IPS-11a (cell line): ENCODE data around the gene PDE9A.

Experiments used
- H3K4me3 ChIP-seq: one replicate; pipeline ENCODE4 v1.5.1; 2013; ENCODE audit warnings: low read depth, low read length, control low read depth

Gene PDE9A

DNA sequence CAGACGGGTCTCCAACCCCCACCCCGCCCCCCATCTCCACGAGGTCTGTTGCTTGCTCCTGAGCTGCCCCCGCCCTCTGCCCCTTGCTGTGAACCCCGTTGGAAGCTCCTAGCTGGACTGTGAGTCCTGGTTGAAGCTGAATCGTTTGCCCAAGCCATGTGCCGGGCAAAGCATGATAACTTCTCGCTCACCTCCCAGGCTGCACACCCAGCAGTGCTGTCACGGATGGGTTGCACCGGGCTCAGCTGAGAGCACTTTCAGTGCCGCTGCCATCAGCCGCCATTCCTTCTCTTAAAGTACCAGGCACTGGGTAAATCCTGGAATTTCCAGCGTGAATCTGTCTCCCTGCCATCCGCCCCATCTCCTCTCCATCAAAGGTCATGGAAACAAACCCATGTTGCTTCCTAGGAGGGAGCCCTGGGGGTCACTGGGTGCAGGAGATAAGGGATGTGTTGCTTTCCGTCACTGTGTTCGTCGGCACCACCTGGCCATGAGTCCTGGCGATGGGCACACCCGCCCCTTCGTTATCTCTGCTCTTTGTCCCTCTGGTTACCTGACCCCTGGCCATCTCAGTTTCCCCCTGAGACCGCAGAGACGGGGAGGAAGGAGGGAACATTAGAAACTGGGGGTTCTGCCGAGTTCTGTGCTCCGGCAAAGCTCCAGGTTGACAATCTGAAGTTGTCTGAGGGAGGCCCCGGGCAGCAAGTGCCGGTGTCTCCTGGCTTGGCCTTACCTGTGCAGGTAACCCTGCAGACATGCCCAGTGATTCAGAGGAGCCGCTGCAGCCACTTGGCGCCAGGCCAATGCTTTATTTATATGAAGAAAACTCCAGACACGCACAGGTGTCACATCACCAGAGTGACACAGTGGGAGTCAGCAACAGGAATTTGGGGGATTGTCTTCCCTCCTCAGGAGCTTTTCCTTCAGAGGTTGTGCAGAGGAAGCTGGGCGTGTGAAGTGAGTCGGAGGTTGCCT is 2.7 kb downstream of the PDE9A start:
- H3K4me3 ChIP-seq, result no peak overlapping the region

DNA sequence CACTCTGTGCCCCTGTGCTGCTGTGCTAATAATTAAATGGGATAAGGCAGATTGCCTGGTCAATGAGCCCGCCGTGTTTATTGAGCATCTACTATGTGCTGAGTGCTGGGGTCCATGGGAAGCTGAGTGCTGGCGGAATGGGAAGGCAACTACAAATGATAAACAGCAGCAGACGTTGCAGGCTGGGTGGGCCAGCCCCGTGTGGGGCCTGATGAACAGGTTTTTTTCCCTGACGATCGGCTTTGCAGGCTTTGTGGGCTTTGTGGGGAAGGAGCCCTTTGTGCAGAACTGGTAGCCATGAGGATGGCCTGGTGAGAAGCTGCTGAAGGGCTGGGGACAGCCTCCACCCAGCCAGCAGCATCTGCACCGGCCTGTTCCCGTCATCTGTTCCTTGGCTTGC is 3.5 kb downstream of the PDE9A start:
- H3K4me3 ChIP-seq, result no peak overlapping the region

DNA sequence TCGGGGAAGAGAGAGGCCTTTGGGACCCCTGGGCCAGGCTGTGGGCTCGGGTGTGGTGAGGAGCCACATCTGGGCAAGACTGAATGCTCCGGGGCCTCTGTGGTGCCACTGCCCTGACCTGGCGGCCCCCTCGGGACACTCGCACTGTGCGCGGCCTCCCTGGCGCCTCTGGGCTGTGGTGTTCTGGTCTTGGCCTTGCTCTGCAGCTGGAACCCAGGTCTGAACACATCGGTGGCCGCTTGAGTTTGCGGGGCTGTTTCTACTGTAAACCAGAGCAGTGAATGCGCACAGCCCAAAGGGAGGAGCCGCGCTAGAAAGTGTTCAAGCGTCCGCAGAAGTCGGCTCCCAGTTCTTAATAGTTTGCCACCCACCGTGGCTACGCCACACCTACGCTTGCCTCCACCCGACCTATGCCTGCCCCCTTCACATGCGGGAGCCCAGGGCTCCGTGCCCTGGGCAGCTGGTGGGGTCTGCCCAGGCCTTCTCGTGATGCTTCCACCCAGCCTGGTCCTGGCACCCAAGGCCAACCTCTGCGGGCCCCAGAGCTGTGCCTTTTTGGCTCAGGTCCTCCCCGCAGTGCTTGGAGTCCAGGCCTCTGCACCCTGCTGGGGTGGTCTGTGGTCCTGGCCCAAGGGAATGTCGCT is 4.4 kb downstream of the PDE9A start:
- no peak overlapping the region for H3K4me3 ChIP-seq

DNA sequence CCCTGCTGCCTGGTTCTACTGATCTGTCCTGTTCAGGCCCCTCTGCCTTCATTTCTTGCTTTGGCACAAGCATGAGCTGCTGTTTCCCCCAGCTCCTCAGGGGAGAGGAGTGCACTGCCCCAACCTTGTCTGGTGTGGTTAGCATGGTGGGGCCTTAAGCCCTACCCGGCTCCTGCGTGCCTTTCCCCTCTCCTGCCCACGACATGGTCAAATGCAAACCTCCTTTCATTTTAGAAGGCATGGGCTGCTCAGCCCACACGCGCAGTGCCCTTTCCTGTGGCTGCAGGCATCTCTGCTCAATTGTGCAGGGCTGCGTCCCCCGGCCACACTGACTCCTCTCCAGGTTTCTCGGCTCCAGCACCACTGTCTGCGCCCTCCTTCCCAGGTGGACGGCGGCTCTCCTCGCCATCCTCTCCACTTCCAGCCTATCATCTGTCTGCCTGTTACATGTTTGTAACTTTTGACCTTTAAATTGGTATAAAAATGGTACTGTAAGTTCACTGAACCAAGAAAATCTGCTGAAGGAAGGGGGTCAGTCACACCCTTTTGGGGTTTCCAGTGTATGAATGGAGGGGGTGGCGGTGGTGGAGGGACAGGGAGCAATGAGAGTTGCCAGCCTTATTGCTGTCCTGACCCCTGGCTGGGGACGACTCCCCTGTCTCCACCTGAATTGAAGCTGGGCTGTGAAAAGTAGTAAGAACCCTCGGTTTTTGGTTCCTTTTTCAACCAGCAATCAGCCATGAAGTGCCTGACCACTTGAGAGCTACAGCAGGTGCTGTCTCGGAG is 5.1 kb downstream of the PDE9A start:
- H3K4me3 ChIP-seq, result no peak overlapping the region

- H3K4me3 ChIP-seq, result no peak overlapping the region
These were observed 6.1 kb downstream of the PDE9A start for GRCh38 chr21:42659416-42660117.

DNA sequence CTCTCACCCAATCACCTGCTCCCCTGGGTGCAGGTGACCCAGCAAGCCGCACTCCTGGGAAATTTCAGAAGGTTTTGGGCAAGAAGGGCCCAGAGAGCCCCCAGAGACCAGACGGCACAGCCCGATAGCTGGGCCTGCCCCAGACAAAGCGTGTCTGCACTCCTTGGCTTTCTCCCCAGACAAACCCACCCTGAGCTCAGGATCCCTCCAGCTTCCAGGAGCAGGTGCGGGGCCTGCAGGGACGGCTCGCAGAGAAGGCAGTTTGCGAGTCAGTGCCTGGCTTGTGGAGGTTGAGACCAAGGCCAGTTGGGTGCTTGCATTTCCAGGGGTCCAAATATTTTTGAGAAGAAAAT is 6.7 kb downstream of the PDE9A start:
- no peak overlapping the region for H3K4me3 ChIP-seq

- H3K4me3 ChIP-seq, result no peak overlapping the region
These were observed 8.4 kb downstream of the PDE9A start for GRCh38 chr21:42661688-42662429.

- H3K4me3 ChIP-seq, result no peak overlapping the region
These were observed 9.2 kb downstream of the PDE9A start for GRCh38 chr21:42662430-42663199.

DNA sequence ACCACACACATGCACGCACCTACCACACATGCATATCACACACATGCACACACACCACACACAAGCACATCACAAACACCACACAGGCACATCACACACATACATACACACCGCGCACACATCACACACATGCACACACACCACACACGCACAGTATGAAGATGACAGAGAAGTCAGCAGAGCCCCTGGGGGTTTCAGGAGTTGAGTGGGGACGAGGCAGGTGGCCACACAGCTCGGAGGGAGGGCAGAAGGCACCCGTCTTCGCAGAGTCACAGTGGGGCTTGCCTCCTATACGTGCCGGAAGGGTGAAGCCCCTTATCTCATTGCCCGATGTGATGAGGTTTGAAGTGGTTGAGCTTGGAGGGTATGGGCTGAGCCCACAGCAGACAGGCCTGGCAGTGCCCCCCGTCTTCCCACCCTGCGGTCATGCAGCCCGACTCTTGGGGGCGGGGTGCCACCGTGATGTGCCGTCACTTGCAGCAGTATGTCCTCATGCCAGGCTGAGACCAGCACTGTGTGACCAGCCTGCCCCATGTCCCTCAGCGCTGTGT is 9.9 kb downstream of the PDE9A start:
- no peak overlapping the region for H3K4me3 ChIP-seq

DNA sequence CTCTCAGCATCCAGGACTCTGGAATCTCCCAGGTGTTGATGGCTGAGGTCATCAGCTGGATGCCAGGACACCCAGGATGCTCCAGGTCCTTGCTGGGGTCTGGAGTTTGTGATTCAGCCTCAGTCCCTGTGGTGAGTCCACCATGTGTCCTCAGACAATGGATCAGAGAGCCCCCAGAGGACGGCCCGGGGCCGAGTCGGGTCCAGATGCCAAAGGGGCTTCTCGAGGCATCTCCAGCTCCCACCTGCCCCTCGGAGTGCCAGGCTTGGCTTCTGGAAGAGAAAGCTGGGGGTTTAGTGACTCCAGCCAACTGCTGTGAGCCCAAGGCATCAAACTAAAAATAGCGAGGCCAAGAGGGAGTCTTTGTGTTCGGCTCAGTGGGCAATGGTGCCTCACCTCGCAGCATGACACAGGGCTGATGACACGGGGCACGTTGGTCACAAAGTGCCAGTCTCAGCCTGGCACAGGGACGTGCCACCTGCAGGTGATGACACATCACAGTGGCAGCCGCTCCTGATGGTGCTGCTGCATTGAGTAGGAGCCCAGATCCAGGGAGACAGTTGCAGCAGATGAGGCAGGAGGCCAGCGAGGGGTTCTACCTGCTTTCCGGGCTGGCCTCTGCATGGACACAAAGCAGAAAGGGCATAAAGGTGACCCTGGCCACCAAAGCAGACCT is 10.6 kb downstream of the PDE9A start:
- H3K4me3 ChIP-seq, result no peak overlapping the region

GRCh38 chr21:42664614-42665013 is 11.2 kb downstream of the PDE9A start:
- H3K4me3 ChIP-seq, result no peak overlapping the region

- no peak overlapping the region for H3K4me3 ChIP-seq
These were observed 11.6 kb downstream of the PDE9A start for GRCh38 chr21:42665026-42665425.

GRCh38 chr21:42665484-42665883 is 12.1 kb downstream of the PDE9A start:
- no peak overlapping the region for H3K4me3 ChIP-seq

DNA sequence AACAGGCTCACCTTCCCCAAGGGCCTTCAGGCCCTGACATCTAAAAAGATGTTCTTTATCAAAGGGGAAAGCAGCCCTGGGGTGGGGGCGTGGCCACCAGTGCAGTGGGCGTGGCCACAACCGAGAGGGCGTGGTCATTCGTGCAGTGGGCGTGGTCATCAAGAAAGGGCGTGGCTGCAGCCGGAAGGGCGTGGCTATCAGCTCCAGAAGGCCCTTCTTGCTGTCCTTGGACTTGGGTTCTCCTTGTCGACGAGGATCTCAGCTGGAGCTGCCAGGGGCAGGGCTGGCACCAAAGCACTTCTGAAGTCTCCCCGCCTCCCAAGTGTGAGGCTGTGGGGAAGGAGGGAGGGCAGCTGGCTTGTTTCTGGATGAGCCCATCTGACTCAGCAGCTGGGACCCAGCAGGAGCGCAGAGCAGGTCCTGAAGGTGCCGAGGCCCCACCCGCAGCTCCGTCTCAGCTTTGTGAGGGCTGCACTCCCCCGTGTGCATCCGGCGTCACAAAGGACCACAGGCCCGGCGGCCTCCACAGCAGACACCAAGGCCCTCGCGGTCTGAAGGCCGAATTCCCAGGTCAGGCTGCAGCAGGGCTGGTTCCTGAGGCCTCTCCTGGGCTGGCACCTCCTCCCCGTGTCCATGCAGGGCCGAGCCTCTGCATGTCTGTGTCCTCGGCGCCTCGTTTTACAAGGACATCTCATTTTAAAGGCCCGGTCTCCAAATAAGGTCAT is 12.8 kb downstream of the PDE9A start:
- H3K4me3 ChIP-seq, result no peak overlapping the region

DNA sequence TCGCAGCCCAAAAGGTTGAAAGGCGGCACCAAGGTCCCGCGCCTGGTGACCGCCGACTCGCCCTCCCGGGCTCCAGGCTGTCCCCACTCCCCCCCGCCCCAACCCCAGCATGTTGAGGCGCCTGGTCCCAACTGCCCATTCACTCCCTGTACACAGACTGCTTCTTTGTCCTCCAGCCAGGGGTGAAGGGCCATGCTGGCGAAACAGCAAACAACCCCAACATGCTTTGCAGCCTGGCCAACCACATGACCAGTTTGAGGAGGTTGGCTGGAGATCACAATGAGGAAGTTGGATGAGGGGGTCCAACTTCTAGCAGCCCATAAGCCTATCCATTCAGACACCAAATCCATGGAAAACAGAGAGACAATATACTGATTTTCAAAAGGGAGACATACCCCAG is 13.5 kb downstream of the PDE9A start:
- no peak overlapping the region for H3K4me3 ChIP-seq

DNA sequence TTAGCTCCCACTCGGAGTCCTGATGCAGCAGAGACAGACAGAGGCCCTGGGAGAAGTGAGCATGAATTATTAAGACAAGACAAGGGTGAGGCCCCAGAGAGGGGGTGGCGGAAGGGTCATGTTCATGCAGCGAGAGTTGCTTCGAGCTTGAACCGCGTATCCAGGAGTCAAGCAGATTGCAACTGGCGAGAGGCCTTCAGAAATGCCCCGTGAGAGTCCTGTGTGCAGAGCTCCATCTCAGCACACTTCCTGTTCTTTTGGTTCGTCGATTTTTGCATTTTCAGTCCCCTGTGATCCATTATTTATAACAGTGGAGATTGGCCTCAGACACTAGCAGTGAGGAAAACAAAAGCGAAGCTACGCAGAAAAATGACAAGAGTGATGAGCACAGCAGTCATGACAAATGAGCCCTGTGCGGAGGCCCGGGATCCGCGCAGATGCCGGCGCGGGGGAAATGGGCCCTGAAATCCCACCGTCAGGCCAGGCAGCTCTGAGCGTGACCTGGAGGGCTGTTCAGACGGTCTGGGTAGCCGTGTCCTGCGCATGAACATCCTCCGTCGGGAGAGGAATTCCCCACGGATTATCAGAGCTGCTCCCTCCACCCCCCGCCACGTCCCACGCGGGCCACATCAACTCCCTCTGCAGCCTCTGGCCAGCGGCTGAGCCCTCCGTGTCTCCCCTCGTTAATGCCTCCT is 15.0 kb downstream of the PDE9A start:
- no peak overlapping the region for H3K4me3 ChIP-seq

DNA sequence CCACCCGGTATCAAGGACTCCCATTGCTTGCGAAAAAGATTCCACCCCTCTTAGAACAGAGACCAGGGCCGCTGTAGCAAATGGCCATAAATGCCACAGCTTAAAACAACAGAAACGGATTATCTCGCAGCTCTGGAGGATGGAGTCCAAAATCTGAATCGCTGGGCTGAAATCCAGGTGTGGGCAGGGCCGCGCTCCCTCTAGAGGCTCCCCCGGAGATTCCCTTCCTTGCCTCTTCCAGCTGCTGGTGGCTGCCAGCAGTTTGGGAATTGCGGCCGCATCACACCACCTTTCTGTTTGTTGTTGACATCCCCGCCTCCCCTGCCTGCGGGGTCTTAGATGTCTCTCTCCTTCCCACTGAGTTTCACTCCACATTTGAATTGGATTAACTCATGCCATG is 15.6 kb downstream of the PDE9A start:
- H3K4me3 ChIP-seq, result no peak overlapping the region
